Measurements from ENCODE around the gene NOXA1.

NOXA1 gene

DNA sequence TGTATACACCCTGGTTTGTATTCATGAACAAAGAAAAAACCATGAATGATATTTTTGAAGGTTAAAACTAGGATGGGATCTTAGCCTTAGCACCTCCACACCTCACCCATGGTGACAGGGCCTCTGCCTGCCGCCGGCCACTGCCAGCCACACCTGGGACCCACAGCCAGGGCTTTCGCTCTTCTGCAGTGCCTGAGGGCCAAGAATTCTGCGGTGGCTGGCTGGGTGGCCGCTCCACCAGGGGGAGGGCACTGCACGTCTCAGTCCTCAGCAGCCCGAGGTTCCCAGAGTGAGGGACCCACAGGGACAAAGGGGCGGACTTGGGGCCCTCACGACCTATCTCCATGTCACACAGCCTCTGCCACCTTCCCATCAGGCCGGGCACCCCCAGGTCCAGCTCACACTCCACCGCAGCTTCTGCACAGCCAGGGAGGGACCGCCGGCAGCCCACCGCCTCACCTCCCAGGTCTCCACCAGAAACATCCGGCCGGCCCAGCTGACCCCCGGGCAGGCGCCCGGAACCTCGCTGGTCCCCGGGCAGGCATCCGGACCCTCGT is 7.1 kb upstream of the NOXA1 start:
- TF ChIP-seq, protein P1, sequence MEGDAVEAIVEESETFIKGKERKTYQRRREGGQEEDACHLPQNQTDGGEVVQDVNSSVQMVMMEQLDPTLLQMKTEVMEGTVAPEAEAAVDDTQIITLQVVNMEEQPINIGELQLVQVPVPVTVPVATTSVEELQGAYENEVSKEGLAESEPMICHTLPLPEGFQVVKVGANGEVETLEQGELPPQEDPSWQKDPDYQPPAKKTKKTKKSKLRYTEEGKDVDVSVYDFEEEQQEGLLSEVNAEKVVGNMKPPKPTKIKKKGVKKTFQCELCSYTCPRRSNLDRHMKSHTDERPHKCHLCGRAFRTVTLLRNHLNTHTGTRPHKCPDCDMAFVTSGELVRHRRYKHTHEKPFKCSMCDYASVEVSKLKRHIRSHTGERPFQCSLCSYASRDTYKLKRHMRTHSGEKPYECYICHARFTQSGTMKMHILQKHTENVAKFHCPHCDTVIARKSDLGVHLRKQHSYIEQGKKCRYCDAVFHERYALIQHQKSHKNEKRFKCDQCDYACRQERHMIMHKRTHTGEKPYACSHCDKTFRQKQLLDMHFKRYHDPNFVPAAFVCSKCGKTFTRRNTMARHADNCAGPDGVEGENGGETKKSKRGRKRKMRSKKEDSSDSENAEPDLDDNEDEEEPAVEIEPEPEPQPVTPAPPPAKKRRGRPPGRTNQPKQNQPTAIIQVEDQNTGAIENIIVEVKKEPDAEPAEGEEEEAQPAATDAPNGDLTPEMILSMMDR (IDR thresholded peaks at IDR 0.05; ENCODE audit: low read depth, low read length) = no peak

DNA sequence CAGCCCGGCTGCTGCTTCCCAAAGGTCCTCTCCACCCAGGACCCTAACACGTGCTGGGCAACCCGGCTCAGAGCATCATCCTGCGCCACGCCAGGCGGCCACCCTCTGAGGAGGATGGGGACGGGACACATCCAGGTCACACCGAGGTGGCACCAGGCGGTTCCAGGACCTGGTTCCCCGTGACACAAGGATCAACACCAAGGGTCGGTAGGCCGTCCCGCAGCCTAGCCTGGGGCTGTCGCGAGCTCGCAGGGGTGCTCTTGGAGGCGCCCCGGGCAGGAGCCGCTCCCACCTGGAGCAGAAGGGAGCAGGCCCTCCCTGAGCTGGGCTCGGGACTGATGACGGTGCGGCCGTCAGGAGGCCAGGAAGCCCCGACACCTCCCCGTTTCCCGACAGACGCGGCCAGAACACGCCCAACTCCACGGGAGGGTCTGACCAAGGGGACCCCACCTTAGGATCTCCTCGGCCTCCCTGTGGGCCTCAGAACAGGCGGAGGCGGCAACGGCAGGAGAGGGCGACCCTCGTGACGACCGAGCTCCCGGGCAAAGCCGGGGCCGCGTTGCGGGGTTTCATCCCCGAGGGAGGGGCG is 6.5 kb upstream of the NOXA1 start:
- TF ChIP-seq, protein P1 (IDR thresholded peaks at IDR 0.05; ENCODE audit: low read depth, low read length) = no peak
- H3K4me3 ChIP-seq (ENCODE audit: low read depth, low read length) = peak overlapping the region; percentile 47; the same call in 1 of the 2 replicates

More for the DNA sequence above, 7.1 kb upstream of the NOXA1 start:
- no peak overlapping the region for H3K4me3 ChIP-seq (ENCODE audit: low read depth, low read length)

DNA sequence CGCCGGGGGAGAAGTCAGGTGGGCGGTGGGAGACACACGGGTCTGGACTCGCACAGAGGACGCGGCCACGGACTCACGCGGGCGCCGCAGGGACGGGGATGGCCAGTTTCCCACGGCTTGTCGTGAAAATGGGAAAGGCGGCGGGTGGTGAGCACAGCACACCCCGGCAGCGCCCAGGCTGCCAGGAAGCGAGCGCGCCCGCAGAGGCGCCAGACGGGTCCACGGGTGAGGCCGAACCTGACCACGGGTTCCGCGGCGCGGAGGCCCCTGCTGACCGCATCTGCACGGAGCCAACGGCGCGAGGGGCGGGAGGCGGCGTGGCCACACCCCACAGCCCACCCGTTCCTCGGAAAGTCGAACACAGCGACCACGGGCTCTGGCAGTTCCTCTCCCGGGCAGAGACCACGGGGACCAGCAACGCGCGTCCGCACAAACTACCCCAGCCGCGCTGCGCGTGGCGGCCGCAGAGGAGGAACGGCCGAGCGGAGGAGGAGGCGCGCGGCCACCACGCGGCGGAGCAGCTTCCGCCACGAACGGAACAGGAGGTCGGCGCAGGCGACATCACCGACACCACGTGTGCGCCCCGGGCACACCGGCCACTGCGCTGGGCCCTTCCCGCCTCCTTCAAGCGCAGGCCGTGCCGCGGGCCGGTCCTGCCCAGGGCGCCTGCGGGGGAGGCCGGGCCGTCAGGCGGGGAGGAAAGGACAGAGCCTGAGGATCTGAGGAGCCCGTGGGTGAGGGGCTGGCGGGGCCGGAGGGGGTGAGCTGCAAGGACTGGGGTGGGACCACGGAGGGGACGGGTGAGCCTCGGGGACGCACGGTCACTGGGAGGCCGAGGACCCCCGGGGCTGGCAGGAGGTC is 5.8 kb upstream of the NOXA1 start:
- H3K4me3 ChIP-seq (ENCODE audit: low read depth, low read length) = peak overlapping the region; percentile 47

DNA sequence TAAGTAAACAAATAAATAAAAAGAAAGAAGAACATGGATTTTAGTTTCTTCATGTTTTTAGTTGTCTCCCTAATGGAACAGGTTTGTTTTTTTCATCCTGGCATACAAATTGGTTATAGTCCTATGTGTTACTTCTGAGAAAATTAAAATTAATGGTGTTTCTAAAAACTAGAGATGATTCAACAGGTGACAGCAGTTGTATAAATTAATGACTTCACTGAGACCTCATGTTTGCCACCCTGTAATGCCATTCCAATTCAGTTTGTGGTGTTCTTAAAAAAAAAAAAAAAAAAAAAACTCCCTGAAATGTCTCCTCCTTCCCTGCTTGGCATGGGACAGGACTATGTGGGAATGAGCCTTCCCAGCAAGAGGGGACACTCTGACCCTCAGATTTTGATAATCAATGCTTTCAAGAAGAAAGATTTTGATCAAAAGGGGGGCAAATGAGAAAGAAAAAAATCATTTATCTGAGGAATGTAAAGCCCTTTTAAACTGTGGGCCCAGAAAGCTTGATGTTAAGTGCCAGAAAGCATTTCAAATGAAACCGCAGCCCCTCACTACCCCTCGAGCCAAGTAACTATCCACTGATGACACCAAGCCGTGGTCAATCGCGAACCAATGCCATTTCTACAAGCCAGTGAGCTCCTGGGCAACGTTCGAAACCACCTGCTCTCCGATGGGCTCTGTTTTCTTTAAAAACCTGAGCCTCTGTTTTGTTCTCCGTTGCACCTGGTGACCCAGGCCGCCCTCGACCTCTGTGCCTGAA is 1.2 kb upstream of the NOXA1 start:
- H3K4me3 ChIP-seq (ENCODE audit: low read depth, low read length) = peak overlapping the region; percentile 71
- TF ChIP-seq, protein P1 (IDR thresholded peaks at IDR 0.05; ENCODE audit: low read depth, low read length) = no peak

More for the DNA sequence above, 5.8 kb upstream of the NOXA1 start:
- TF ChIP-seq, protein P1 (IDR thresholded peaks at IDR 0.05; ENCODE audit: low read depth, low read length) = no peak

DNA sequence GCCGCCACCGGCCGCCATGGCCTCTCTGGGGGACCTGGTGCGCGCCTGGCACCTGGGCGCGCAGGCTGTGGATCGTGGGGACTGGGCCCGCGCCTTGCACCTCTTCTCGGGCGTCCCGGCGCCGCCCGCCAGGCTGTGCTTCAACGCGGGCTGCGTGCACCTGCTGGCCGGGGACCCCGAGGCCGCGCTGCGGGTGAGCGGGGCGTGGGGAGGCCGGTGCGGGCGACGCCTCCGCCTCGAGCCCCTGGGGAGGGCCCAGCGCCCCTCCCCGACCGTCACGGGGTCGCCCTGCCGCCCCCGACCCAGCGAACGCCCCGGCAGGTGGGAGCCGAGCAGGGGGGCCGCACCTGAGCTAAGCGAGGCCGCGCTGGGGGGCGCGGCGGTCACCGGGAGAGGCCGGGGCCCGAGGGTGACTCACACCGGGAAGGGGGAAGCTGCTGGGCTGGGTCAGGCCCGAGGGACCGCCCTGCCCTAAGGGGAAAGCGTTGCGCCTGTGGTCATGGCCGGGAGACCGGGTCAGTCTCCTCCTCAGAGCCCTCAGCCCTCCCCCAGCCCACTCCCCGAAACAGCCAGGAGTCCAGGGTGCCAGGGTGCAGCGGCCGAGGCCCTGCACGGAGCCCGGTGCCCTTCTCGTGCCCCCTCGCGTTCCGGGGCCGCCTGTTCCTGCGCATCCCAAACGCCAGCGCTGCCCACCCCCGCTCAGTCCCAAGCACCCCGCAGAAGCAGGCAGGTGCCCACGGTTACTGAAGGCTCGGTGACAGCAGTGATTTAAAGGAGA is 510 bp downstream of the NOXA1 start:
- TF ChIP-seq, protein P1 (IDR thresholded peaks at IDR 0.05; ENCODE audit: low read depth, low read length) = no peak
- H3K4me3 ChIP-seq (ENCODE audit: low read depth, low read length) = peak overlapping the region; percentile 71

DNA sequence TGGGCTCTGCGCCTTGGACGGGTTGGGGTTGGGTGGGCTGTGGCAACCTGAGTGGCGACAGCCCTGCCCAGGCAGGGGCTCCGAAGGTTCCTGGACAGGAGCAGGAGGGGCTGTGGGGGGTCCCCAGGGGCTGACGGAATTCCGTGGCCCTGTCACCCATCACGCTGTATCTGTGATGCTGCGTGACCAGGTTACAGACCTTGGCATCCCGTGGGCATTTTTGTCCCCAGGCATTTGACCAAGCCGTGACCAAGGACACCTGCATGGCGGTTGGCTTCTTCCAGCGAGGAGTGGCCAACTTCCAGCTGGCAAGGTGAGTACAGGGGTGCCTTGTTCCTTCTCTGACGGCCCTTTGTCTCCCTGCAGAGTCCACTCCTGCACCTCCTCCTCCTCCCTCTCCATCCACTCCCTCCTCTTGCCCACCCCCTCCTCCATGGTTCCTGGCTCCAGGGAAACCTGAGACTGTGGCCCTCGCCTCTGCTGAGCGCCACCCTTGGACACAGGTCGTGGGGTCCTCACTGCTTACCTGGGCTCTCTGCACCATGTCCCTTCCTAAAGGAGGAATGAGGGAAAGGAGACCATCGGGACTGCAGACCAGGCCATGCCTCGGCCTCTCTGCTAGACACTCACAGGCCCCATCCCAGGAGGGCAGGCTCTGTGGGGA is 3.0 kb downstream of the NOXA1 start:
- TF ChIP-seq, protein P1 (IDR thresholded peaks at IDR 0.05; ENCODE audit: low read depth, low read length) = no peak
- no peak overlapping the region for H3K4me3 ChIP-seq (ENCODE audit: low read depth, low read length)
